ENCODE results near the gene WDFY4.

GRCh38 chr10:48745662-48746245, 61.1 kb downstream of the WDFY4 start:
- TF ChIP-seq, protein P1, sequence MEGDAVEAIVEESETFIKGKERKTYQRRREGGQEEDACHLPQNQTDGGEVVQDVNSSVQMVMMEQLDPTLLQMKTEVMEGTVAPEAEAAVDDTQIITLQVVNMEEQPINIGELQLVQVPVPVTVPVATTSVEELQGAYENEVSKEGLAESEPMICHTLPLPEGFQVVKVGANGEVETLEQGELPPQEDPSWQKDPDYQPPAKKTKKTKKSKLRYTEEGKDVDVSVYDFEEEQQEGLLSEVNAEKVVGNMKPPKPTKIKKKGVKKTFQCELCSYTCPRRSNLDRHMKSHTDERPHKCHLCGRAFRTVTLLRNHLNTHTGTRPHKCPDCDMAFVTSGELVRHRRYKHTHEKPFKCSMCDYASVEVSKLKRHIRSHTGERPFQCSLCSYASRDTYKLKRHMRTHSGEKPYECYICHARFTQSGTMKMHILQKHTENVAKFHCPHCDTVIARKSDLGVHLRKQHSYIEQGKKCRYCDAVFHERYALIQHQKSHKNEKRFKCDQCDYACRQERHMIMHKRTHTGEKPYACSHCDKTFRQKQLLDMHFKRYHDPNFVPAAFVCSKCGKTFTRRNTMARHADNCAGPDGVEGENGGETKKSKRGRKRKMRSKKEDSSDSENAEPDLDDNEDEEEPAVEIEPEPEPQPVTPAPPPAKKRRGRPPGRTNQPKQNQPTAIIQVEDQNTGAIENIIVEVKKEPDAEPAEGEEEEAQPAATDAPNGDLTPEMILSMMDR (IDR thresholded peaks at IDR 0.05), result no peak
- TF ChIP-seq EP300 (IDR thresholded peaks at IDR 0.05; ENCODE audit: low read depth), result no peak
- no peak for TF ChIP-seq POLR2A (IDR thresholded peaks at IDR 0.05)
- no peak for TF ChIP-seq POLR2AphosphoS5 (IDR thresholded peaks at IDR 0.05)
